Subcutaneous adipose tissue (tissue), 4 donors: Measurements from ENCODE around the gene TTC28. TPM values are rescaled to one million over a fixed set of nuclear protein-coding genes. Genes with fewer than 3 reads are reported as not detected.

Experiments used
- total RNA-seq, 4 donors: library from RNA; depleted of rRNA; stranded (reverse); fragments of >200 nt; gene quantifications; one replicate each; pipeline ENCODE4 v1.1.0, GENCODE V29; 2016
- TF ChIP-seq, protein P1 (sequence below): fragments of 450-650 bp; IDR thresholded peaks from one replicate; pipeline ENCODE4 v1.5.1; 2016; ENCODE audit warnings: low read depth, mild to moderate bottlenecking, control low read depth, antibody characterized with exemption, moderate library complexity

Gene TTC28
- total RNA-seq, 4 donors from 2014 or later, result 42.6 to 71.6 (median 43.4) TPM

DNA sequence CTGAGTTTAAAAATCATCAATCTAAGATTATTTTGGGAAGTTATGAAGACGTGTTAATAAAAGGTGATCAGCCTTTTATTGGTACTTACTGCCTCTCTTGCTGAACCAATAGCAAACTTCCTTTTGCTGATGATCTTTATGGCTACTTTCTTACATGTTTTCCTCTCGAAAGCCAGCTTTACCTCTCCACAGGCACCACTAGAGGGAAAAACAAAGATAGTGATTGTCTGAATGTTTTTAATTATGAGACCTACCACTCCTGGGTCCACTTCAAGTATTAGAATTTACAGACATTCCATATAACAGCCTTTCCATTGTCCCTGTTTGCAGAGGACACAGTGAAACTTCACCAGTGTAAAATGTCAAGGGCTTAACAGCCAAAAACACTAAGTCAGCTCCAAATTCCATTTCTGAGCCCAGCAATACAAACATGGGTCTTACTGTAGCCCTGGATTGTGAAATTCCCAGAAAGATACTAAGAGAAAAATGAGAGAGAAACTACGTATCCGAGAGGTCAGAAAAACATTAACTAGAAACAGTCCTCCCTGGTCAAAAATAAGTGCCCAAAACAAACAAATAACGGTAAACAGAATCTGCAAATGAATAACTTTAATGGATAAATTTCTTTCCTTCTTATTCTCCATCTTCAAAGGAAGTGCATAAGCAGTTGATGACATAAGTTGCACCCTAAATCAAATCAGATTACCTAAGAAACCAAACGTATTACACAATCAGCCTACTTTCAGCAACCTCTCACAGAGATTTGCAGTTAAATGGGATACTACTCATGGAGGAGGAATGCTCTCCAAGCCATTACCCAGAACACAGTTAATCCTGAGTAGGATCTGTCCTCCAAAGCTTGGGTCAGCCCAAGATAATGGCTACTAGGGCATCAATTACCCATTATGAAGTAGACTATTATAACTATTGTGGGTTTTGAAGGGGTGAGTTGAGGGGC, 32.5 kb upstream of the TTC28 start:
- TF ChIP-seq, protein P1, sequence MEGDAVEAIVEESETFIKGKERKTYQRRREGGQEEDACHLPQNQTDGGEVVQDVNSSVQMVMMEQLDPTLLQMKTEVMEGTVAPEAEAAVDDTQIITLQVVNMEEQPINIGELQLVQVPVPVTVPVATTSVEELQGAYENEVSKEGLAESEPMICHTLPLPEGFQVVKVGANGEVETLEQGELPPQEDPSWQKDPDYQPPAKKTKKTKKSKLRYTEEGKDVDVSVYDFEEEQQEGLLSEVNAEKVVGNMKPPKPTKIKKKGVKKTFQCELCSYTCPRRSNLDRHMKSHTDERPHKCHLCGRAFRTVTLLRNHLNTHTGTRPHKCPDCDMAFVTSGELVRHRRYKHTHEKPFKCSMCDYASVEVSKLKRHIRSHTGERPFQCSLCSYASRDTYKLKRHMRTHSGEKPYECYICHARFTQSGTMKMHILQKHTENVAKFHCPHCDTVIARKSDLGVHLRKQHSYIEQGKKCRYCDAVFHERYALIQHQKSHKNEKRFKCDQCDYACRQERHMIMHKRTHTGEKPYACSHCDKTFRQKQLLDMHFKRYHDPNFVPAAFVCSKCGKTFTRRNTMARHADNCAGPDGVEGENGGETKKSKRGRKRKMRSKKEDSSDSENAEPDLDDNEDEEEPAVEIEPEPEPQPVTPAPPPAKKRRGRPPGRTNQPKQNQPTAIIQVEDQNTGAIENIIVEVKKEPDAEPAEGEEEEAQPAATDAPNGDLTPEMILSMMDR, result no peak

DNA sequence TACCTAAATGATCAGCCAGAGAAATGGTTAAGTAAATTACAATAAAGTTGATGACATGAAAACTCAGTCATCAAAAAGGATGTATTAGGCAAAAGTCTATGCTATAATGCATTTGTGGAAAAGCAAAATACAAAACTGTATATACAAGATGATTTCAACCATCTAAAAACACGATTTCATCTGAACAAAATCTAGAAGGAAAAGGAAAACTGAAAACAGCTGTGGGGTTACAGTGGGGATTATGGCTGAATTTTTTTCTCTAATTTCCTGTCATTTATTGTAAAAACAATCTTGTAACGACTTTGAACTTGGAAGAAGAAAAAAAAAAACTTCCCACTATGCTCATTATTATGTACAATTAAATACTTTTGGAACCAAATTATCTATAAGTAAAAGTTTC, 31.7 kb upstream of the TTC28 start:
- TF ChIP-seq, protein P1, result no peak

DNA sequence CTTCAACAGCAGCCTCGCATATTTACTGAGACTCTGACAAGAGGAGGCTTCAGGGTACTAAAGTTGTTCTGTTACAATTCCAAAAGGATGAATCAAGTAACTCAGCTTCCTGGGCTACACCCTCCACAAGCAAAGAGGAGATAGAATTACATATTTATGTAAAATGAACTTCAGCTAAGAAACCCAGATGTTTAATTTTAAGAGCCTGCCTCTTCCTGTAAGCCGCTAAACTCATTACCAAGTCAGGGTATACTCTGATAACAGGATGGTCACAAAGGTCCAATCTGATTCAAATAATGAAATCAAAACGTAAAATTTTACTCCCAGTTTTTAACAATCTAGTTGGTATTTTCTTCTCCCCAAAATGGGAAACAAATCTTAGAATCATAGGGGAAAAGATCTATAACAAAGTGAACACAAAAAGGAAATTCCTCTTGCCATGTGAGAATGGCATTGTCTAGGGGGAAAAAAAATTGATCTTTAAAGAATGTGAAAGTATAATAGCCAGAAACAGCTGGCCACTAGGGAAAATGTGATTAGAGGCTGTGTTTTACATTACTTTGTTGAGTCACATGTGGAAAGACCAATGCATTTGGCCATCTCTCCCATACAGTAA, 31.0 kb upstream of the TTC28 start:
- TF ChIP-seq, protein P1, result no peak

DNA sequence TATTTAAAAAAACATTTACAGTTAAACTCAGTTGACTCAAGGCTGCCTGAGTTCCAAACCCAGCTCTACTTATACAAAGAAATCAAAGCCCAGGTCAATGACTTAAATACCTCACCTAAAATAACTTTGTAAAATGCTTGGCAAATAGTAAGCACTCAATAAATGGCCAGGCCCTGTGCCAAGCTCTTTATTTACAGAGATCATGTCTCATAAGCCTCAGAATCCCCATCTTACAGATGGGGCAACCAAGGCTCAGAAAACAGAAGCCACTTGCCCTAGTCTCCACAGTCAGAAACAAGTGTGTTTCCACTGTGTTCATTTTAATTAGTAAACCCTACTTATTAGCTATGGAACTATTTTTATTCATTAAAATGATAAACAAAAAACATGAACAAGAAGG, 30.5 kb upstream of the TTC28 start:
- TF ChIP-seq, protein P1, result no peak

DNA sequence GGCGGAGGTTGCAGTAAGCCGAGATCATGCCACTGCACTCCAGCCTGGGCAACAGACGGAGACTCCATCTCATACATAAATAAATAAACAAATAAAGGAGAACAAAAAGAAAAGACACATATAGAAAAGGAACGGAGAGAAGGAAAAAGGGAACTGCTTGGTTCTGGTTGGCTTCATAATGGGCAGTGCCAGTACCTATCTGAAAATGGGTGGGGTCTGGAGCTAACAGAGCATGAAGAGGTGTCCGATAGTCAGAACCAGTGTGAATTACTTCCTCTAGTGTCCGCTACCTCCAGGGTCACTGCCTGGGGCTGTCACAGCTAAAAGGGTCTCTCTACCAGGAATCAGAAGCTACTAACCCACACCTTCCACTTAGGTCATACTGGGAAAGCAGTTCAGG, 27.2 kb upstream of the TTC28 start:
- TF ChIP-seq, protein P1, result no peak

DNA sequence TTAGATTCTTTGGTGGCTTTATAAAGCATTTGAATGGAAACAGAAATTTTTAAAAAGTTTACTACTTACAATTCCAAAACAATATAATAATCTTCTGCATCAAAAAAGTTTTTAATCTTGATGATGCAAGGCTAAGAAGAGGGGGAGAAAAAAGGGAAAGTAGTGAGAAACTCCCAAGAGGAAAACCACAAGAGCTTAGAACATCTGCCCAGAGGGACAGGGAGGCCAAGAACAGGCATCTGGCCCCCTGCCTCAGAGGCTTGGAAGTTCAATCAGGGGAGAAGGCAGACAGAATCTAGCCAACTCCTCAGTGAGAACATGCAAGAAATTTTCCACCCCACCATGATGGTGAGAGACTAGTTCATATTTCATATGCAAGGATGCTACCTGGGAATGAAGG, 23.8 kb upstream of the TTC28 start:
- TF ChIP-seq, protein P1, result no peak

DNA sequence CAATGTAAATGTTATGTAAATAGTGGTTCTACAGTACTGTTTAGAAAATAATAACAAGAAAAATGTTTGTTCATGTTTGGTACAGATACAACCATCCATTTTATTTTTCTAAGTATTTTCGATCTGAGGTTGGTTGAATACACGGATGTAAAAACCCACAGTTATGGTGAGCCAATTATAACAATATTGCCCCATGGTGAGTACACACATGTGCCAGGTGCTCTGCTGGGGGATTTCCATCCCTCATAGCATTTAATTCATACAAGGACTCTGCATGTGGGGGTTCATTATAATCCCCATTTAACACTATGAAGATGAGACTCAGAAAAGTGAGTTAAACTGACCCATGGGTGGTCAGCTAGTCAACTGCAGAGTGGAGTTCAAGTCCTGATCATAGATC, 23.3 kb upstream of the TTC28 start:
- TF ChIP-seq, protein P1, result no peak
